Measurements from ENCODE around the gene STAT4. TPM values are rescaled to one million over a fixed set of nuclear protein-coding genes. Genes with fewer than 3 reads are reported as not detected.

STAT4 gene
- total RNA-seq, 4 donors from 2014 or later: 0.31 to 1.0 (median 0.73) TPM; not detected in 1

- H3K4me1 ChIP-seq: peaks cover 13 to 25% of the 10 kb centered on the region in 2 donors
- no peaks in the 10 kb centered on the region for H3K9me3 ChIP-seq
- DNase-seq: peak; percentile 83 to 88
- H3K36me3 ChIP-seq: peaks cover 0 to 6% of the 10 kb centered on the region in 2 donors
- in situ Hi-C loops (cut with MboI; ENCODE audit: low sequenced_read_pairs in 4 of 4): loop anchor here in 3 of 4 donors (10.0 to 25.0 kb wide), 3 partner anchors 127 to 673 kb away; partner anchors contain the start of genes NABP1 (in 2 of the 3) and GLS (in 1 of the 3)
- H3K4me3 ChIP-seq: peak within 1 kb of the TSS; percentile 82 to 98 (median 90)
- intact Hi-C loops (cut with DNase I; ENCODE audit: low total_unique reads): loop anchor here (10.0 kb wide), 3 partner anchors 359 to 1349 kb away; partner anchors contain the start of genes ASNSD1 and NEMP2
- TF ChIP-seq POLR2A (IDR thresholded peaks at IDR 0.05) (peak; percentile 89 to 90), CTCF (IDR thresholded peaks at IDR 0.05 in 4 of 5, conservative IDR thresholded peaks at IDR 0.05 in 1 of 5) (peak in 4 of 5 experiments; percentile 18 to 28 (median 20))
- H3K27ac ChIP-seq: peak within 1 kb of the TSS; percentile 89 to 98 (median 95)
- peak; percentile 92 to 96 for ATAC-seq
- H3K27me3 ChIP-seq: no peaks in the 10 kb centered on the region
Measured at GRCh38 chr2:191013932-191014652, 136.7 kb downstream of the STAT4 start, which contains the start of gene STAT1. Gene STAT1 (minus strand): TSS chr2:191014171. CDS start chr2:191010003, 4,168 bp downstream.

- TF ChIP-seq POLR2A (IDR thresholded peaks at IDR 0.05) (no peak), CTCF (IDR thresholded peaks at IDR 0.05 in 4 of 5, conservative IDR thresholded peaks at IDR 0.05 in 1 of 5) (no peak)
- ATAC-seq (no peak), DNase-seq (no peak)
- intact Hi-C loops (cut with DNase I; ENCODE audit: low total_unique reads): loop anchor here (10.0 kb wide), 3 partner anchors 359 to 1349 kb away; partner anchors contain the start of genes ASNSD1 and NEMP2
- in situ Hi-C loops (cut with MboI; ENCODE audit: low sequenced_read_pairs in 4 of 4): loop anchor here in 3 of 4 donors (10.0 to 25.0 kb wide), 3 partner anchors 126 to 674 kb away; partner anchors contain the start of genes NABP1 (in 2 of the 3) and GLS (in 1 of the 3)
- H3K27me3 ChIP-seq: no peaks in the 10 kb centered on the region
- H3K4me3 ChIP-seq: peak overlapping the region; percentile 82 to 98 (median 90)
- no peaks in the 10 kb centered on the region for H3K9me3 ChIP-seq
- peaks cover 13 to 25% of the 10 kb centered on the region in 2 donors for H3K4me1 ChIP-seq
- peaks cover 0 to 11% of the 10 kb centered on the region in 2 donors for H3K36me3 ChIP-seq
- peak overlapping the region; percentile 89 to 98 (median 95) for H3K27ac ChIP-seq
Measured at GRCh38 chr2:191013682-191013931, 137.2 kb downstream of the STAT4 start.

GRCh38 chr2:191012845-191013681 is 137.7 kb downstream of the STAT4 start:
- in situ Hi-C loops (cut with MboI; ENCODE audit: low sequenced_read_pairs in 4 of 4): loop anchor here in 3 of 4 donors (10.0 to 25.0 kb wide), 3 partner anchors 126 to 674 kb away; partner anchors contain the start of genes NABP1 (in 2 of the 3) and GLS (in 1 of the 3)

More at GRCh38 chr2:191012845-191013681, 137.7 kb downstream of the STAT4 start:
- H3K4me3 ChIP-seq: peak overlapping the region; percentile 82 to 98 (median 90)
- peaks cover 13 to 25% of the 10 kb centered on the region in 2 donors for H3K4me1 ChIP-seq
- H3K36me3 ChIP-seq: peaks cover 0 to 16% of the 10 kb centered on the region in 2 donors
- intact Hi-C loops (cut with DNase I; ENCODE audit: low total_unique reads): loop anchor here (1.0 to 10.0 kb wide), 4 partner anchors 7 to 1348 kb away; partner anchors contain the start of genes ASNSD1 and NEMP2
- no peak for TF ChIP-seq CTCF (IDR thresholded peaks at IDR 0.05 in 4 of 5, conservative IDR thresholded peaks at IDR 0.05 in 1 of 5)
- no peak for TF ChIP-seq POLR2A (IDR thresholded peaks at IDR 0.05)
- no peak for DNase-seq
- peak; percentile 22 to 42 for ATAC-seq
- H3K27me3 ChIP-seq: no peaks in the 10 kb centered on the region
- no peaks in the 10 kb centered on the region for H3K9me3 ChIP-seq
- peak overlapping the region; percentile 89 to 98 (median 95) for H3K27ac ChIP-seq

Data from gastrocnemius medialis (tissue), 4 donors.